Tibial nerve (tissue), 4 donors: Measurements from ENCODE around the gene TBC1D1. TPM values are rescaled to one million over a fixed set of nuclear protein-coding genes. Genes with fewer than 3 reads are reported as not detected.

Experiments
- DNase-seq, 2 donors: peaks; one replicate each; pipeline ENCODE4 v3.0.0-alpha.2; 2019; ENCODE audit warnings: low spot score in 2 of 2
- H3K27ac ChIP-seq, 4 donors: fragments of 200-600 bp; sonication (generic) in 3 of 4; one replicate each; pipeline ENCODE4 v1.5.1; 2017 to 2019; ENCODE audit warnings: mild to moderate bottlenecking in 1 of 4
- H3K27me3 ChIP-seq, 2 donors: fragments of 200-600 bp; sonication (generic) in 1 of 2; one replicate each; pipeline versions ENCODE4 v1.5.1 to v1.6.0; 2017 to 2019
- H3K36me3 ChIP-seq, 3 donors: fragments of 200-600 bp; sonication (generic); one replicate each; pipeline ENCODE4 v1.5.1; 2018 to 2019
- H3K4me1 ChIP-seq, 4 donors: fragments of 200-600 bp; sonication (generic) in 3 of 4; one replicate each; pipeline ENCODE4 v1.5.1; 2017 to 2019
- H3K4me3 ChIP-seq, 4 donors: fragments of 200-600 bp; sonication (generic) in 3 of 4; one replicate each; pipeline ENCODE4 v1.5.1; 2017 to 2019; ENCODE audit warnings: mild to moderate bottlenecking in 1 of 4, moderate library complexity in 1 of 4
- H3K9me3 ChIP-seq, 4 donors: fragments of 200-600 bp; sonication (generic) in 3 of 4; one replicate each; pipeline ENCODE4 v1.5.1; 2017 to 2019
- EP300 ChIP-seq, 2 donors: sonication (generic); formaldehyde crosslinking; IDR thresholded peaks; one replicate each; pipeline ENCODE4 v1.6.1; 2017; ENCODE audit warnings: antibody characterized with exemption in 2 of 2, mild to moderate bottlenecking in 1 of 2
- POLR2A ChIP-seq, 2 donors: fragments of 450-650 bp; IDR thresholded peaks; one replicate each; pipeline ENCODE4 v1.6.1; 2017; ENCODE audit warnings: antibody characterized with exemption in 2 of 2, mild to moderate bottlenecking in 2 of 2, moderate library complexity in 2 of 2
- WGBS, 2 donors: methylation state at CpG; one replicate each; pipeline ENCODE4 v1.1.5; 2018; 5-methylcytosine and 5-hydroxymethylcytosine counted together
- total RNA-seq, 4 donors: library from RNA; depleted of rRNA; stranded (reverse); fragments of >200 nt; gene quantifications; one replicate each; pipeline ENCODE4 v1.1.0, GENCODE V29; 2016
- TF ChIP-seq, protein P1 (sequence below), 5 experiments: fragments of 200-600 bp in 3 of 5; fragments of 450-650 bp in 2 of 5; sonication (generic) in 3 of 5; IDR thresholded peaks; one replicate each; pipeline ENCODE4 v1.5.1; 2016 to 2019; ENCODE audit warnings: antibody characterized with exemption in 5 of 5, mild to moderate bottlenecking in 3 of 5, moderate library complexity in 2 of 5

TBC1D1 gene
- total RNA-seq, 4 donors from 2014 or later = 41.6 to 97.8 (median 62.5) TPM

DNA sequence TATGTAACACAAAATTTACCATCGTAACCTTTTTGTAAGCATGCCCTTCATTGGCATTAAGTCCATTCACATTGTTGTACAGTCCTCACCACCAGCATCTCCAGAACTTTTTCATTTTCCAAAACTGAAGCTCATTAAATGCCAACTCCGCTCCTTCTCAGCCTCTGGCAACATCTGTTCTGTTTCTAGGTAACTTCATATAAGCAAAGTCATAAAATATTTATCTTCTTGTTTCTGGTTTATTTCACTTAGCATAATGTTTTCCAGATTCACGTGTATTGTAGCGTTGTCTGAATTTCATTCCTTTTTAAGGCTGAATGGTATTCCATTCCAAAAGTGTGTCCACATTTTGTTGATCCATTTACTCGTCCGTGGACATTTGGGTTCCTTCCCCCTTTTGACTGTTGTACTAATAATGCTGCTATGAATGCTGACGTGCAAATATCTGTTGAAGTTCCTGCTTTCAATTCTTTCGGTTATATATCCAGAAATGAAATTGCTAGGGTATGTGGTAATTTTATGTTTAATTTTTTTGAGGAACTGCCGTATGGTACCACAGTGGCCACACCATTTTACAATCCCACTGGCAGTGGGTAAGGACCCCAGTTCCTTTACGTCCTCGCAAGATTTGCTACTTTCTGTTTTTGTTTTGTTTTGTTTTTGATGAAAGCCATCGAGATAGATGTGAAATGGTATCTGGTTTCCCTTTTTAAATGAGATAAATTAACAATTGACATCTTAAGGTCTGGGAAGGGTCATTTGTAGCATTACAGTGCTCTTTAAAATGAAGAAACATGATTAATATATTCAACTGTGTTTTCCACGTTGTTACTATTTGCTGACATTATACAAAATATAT is 132.7 kb downstream of the TBC1D1 start:
- 72 to 78% methylated on average over 13 of the region's 13 CpGs for WGBS, 2 donors
- Histone ChIP-seq H3K4me1 (no peaks in the 10 kb centered on the region), H3K9me3 (no peaks in the 10 kb centered on the region), H3K27me3 (no peaks in the 10 kb centered on the region), H3K36me3 (peaks cover 0 to 44% (median 0%) of the 10 kb centered on the region in 3 donors), H3K4me3 (no peak overlapping the region), H3K27ac (no peak overlapping the region)
- TF ChIP-seq EP300 (IDR thresholded peaks at IDR 0.05) = no peak
- no peak for TF ChIP-seq POLR2A (IDR thresholded peaks at IDR 0.05)
- TF ChIP-seq, protein P1, sequence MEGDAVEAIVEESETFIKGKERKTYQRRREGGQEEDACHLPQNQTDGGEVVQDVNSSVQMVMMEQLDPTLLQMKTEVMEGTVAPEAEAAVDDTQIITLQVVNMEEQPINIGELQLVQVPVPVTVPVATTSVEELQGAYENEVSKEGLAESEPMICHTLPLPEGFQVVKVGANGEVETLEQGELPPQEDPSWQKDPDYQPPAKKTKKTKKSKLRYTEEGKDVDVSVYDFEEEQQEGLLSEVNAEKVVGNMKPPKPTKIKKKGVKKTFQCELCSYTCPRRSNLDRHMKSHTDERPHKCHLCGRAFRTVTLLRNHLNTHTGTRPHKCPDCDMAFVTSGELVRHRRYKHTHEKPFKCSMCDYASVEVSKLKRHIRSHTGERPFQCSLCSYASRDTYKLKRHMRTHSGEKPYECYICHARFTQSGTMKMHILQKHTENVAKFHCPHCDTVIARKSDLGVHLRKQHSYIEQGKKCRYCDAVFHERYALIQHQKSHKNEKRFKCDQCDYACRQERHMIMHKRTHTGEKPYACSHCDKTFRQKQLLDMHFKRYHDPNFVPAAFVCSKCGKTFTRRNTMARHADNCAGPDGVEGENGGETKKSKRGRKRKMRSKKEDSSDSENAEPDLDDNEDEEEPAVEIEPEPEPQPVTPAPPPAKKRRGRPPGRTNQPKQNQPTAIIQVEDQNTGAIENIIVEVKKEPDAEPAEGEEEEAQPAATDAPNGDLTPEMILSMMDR (IDR thresholded peaks at IDR 0.05) = no peak
- no peak for DNase-seq

DNA sequence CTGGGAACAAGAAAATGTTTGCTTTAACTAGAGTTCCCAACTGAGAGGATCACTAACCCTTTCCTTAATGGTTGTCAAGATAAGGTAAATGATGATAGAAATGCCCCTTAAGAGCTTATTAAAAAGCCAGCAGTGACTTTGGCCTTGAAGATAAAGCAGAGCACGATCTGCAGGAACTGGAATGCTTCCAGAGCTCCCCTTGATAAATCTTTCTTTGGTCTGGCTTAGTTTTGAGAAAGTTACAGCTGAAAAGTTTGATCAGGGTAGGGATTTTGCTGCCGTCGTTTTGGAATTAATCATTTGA is 133.3 kb downstream of the TBC1D1 start:
- Histone ChIP-seq H3K9me3 (no peaks in the 10 kb centered on the region), H3K4me3 (no peak overlapping the region), H3K4me1 (no peaks in the 10 kb centered on the region), H3K36me3 (peaks cover 0 to 50% (median 0%) of the 10 kb centered on the region in 3 donors), H3K27me3 (no peaks in the 10 kb centered on the region), H3K27ac (no peak overlapping the region)
- no peak for DNase-seq
- 47 to 51% methylated on average over 3 of the region's 3 CpGs for WGBS, 2 donors
- TF ChIP-seq, protein P1 (IDR thresholded peaks at IDR 0.05) = no peak
- TF ChIP-seq POLR2A (IDR thresholded peaks at IDR 0.05) = no peak
- TF ChIP-seq EP300 (IDR thresholded peaks at IDR 0.05) = no peak

DNA sequence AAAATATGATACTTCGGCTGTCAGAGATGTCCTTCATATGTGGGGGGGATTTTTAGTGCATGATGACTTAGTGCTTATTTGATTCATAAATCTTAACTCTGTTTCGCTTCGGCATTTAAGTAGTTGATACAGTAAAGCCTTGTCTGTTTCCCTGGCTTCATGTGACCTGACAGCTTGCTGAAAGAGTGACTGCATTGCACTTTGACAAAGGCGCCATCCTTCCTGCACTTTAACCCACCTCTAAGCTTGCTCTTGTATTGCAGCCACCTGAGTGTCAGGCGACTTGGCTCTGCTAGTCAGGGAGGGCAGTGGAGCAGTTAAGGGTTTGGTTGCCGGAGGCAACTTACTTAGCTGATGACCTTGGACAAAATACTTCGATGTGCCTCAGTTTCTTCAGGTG is 134.8 kb downstream of the TBC1D1 start:
- TF ChIP-seq, protein P1 (IDR thresholded peaks at IDR 0.05) = no peak
- TF ChIP-seq POLR2A (IDR thresholded peaks at IDR 0.05) (no peak), EP300 (IDR thresholded peaks at IDR 0.05) (no peak)
- no peak overlapping the region for H3K4me3 ChIP-seq
- no peaks in the 10 kb centered on the region for H3K9me3 ChIP-seq
- H3K4me1 ChIP-seq = no peaks in the 10 kb centered on the region
- H3K27me3 ChIP-seq = no peaks in the 10 kb centered on the region
- H3K27ac ChIP-seq = no peak overlapping the region
- 93 to 97% methylated on average over 7 of the region's 7 CpGs for WGBS, 2 donors
- H3K36me3 ChIP-seq = peaks cover 0 to 55% (median 0%) of the 10 kb centered on the region in 3 donors
- no peak for DNase-seq

DNA sequence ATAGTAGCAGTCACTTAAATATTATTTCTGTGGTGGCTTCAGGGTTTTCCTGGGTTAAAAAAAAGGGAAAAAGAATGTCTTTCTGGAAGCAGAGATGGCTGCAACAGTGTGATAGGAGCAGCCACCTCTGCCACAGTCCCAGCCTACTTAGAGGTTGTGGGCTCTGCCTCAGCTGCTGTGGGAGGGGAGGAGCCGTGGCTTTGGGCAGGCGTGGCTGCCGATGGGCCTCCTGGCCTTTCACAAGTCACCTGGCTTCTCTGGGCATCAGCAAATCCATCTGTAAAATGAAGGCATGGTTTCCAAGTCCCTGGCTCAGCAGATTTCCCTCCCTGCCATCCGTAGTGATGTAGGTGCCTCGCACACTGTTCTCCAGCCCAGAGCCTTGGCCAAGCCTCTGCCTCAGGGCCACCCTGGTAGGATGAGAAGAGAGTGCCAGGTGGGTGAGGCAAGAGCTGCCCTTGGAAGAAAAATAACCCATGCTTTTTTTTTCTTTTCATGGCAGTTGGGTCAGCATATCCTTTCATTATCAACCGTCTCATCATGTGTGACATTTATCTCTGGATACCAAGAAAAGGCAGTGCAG is 135.4 kb downstream of the TBC1D1 start:
- H3K4me1 ChIP-seq = no peaks in the 10 kb centered on the region
- H3K36me3 ChIP-seq = peaks cover 0 to 49% (median 0%) of the 10 kb centered on the region in 3 donors

More for the DNA sequence above, 135.4 kb downstream of the TBC1D1 start:
- 88 to 94% methylated on average over 6 of the region's 6 CpGs for WGBS, 2 donors
- TF ChIP-seq, protein P1 (IDR thresholded peaks at IDR 0.05) = no peak
- TF ChIP-seq EP300 (IDR thresholded peaks at IDR 0.05) (no peak), POLR2A (IDR thresholded peaks at IDR 0.05) (no peak)
- no peak overlapping the region for H3K4me3 ChIP-seq
- H3K27me3 ChIP-seq = no peaks in the 10 kb centered on the region
- no peaks in the 10 kb centered on the region for H3K9me3 ChIP-seq
- no peak for DNase-seq
- H3K27ac ChIP-seq = no peak overlapping the region
